Eye (tissue), 1 donor: ENCODE measurements around the gene AFDN.
A peak's percentile ranks its signal among the peaks of the same experiment; 100 is the strongest.

Experiments used
- DNase-seq: peaks from one replicate; pipeline ENCODE4 v3.0.0-alpha.2; 2015

The AFDN gene

GRCh38 chr6:167826896-167827582 lies at the start of gene AFDN:
TSS of gene AFDN (plus strand) at chr6:167826911. CDS start at chr6:167827133, 222 bp downstream.
- DNase-seq, result peak; percentile 71

GRCh38 chr6:167778497-167779128 lies 48.1 kb upstream of the AFDN start:
- DNase-seq, result no peak

GRCh38 chr6:167779129-167779992 lies 47.4 kb upstream of the AFDN start:
- DNase-seq, result no peak

- no peak for DNase-seq
Observed at GRCh38 chr6:167779993-167780655, 46.6 kb upstream of the AFDN start.

GRCh38 chr6:167781066-167781767 lies 45.5 kb upstream of the AFDN start:
- DNase-seq, result no peak

GRCh38 chr6:167781868-167782267 lies 44.8 kb upstream of the AFDN start:
- DNase-seq, result no peak

- DNase-seq, result no peak
Observed at GRCh38 chr6:167782698-167783517, 43.8 kb upstream of the AFDN start.

- DNase-seq, result peak; percentile 69
Observed at GRCh38 chr6:167786853-167787675, 39.6 kb upstream of the AFDN start.

- peak; percentile 62 for DNase-seq
Observed at GRCh38 chr6:167787896-167788562, 38.7 kb upstream of the AFDN start.

- no peak for DNase-seq
Observed at GRCh38 chr6:167788563-167788903, 38.2 kb upstream of the AFDN start.

GRCh38 chr6:167789358-167789757 lies 37.4 kb upstream of the AFDN start:
- no peak for DNase-seq

GRCh38 chr6:167791091-167791779 lies 35.5 kb upstream of the AFDN start:
- DNase-seq, result no peak

GRCh38 chr6:167791780-167792478 lies 34.8 kb upstream of the AFDN start:
- no peak for DNase-seq

- peak; percentile 12 for DNase-seq
Observed at GRCh38 chr6:167793421-167793820, 33.3 kb upstream of the AFDN start.

- no peak for DNase-seq
Observed at GRCh38 chr6:167794161-167795157, 32.3 kb upstream of the AFDN start.

- DNase-seq, result peak; percentile 79
Observed at GRCh38 chr6:167795321-167795811, 31.3 kb upstream of the AFDN start.

- DNase-seq, result no peak
Observed at GRCh38 chr6:167795874-167796191, 30.9 kb upstream of the AFDN start.
